ENCODE results near the gene NT5E.

GRCh38 chr6:85544776-85545175, 94.9 kb downstream of the NT5E start:
- TF ChIP-seq, protein P1, sequence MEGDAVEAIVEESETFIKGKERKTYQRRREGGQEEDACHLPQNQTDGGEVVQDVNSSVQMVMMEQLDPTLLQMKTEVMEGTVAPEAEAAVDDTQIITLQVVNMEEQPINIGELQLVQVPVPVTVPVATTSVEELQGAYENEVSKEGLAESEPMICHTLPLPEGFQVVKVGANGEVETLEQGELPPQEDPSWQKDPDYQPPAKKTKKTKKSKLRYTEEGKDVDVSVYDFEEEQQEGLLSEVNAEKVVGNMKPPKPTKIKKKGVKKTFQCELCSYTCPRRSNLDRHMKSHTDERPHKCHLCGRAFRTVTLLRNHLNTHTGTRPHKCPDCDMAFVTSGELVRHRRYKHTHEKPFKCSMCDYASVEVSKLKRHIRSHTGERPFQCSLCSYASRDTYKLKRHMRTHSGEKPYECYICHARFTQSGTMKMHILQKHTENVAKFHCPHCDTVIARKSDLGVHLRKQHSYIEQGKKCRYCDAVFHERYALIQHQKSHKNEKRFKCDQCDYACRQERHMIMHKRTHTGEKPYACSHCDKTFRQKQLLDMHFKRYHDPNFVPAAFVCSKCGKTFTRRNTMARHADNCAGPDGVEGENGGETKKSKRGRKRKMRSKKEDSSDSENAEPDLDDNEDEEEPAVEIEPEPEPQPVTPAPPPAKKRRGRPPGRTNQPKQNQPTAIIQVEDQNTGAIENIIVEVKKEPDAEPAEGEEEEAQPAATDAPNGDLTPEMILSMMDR (IDR thresholded peaks at IDR 0.05) = no peak
- TF ChIP-seq POLR2A (IDR thresholded peaks at IDR 0.05) = no peak
